C1 segment of cervical spinal cord (tissue), 14 donors: Measurements from ENCODE around the gene PTGR2.
A peak's percentile ranks its signal among the peaks of the same experiment; 100 is the strongest.
"Not testable (repeated sequence)": the region's sequence is repeated elsewhere in the genome, so short reads cannot be mapped to it uniquely, and the experiment has no call there.

Experiments
- DNase-seq, 14 donors: peaks; one replicate each; lab custom pipeline; 2025; lab: John Stamatoyannopoulos, UW

The PTGR2 gene

DNA sequence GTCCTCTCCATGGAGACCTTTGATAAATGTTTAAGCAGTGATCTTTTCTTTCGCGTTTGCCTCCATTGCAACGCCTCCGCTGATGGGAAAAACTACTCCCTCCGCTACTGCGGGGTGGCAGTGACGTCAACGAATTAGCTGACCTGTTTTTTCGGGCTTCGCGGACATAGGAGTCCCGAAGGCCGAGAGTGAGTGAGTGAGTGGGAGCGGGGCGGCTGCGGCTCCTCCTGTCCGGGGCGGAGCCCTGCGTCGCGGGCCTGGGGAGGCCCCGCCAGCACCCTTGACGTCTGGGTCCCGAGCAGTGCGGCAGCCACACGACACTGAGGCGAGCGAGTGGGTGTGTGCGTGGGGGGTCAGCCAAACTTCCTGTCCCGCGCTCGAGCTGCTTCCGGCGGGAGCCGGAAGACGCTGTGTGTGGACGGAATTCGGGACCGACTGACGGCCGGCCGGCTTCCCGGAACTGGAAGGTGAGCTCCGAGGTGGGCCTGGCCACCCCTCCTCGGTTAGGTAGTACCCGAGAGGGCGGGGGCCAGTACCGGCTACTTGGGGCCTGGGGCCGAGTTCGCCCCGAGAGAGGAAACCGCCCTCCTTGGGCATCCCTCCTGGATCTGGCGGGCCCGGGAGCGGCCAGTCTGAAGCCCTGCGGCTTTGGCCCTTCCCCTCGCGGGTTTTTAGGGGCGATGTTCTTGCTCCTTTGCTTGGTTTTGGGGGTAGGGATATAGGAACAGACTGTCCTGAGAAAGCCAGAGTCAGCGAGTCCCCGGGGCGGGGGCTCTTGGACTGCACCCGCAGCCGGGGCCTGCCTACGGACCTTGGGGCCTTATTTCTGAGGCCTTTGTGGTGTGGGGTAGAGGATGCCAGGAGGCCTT is 35.1 kb downstream of the PTGR2 start, which contains the start of gene ZNF410:
ZNF410 (plus strand) TSS at position 411 of the 869 bp plus-strand sequence. CDS start 5,317 bp downstream, outside the sequence.
- DNase-seq = peak; percentile 51 to 94 (median 83)

DNA sequence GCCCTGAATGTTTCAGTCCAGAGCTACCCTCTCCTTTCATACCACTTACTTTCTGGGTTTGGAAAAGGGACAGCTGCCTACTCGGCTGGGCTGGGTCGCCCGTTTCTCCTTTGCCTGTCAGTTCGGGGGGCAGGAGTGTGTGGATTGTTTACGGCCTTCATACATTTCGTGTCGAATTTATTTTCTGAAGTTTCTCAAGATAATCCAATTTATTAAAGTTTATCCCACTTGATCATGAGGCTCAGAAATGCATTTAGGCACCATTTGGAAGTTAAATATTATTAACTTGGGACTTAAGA is 35.6 kb downstream of the PTGR2 start:
- DNase-seq = no peak

DNA sequence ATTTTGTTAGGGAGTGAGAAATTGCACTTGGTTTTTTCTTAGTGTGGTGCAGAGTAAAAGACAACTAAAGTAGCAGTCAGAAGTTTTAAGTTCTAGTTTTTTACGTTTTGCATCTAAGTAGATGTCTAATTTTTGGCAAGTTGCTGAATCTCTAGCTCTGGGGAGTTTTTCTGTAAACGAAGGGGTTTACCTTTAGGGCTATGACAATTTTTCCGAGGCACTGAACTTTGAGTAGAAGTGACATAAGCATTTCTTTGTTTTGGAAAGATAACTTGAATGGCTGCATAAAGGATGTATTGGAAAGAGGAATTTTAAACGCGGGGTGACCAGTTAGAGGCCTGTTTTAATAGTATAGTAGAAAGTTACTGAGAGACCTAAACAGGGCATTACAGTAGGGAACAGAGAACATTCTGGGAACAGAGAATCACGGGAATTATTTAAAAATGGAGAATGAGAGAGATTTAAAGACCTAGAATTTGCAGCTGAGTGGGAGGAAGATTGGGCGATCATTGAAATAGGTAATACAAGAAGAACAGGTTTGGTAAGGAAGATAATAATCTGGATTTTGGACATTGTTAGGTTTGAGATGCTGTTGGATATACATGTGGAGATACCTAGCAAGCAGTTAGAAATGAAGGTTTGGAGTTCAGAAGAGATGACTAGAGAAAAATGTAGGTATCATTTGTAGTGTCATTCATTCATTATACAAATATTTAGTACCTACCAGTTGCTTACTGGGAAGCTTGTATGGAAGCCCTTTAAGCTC is 36.2 kb downstream of the PTGR2 start:
- DNase-seq = no peak

DNA sequence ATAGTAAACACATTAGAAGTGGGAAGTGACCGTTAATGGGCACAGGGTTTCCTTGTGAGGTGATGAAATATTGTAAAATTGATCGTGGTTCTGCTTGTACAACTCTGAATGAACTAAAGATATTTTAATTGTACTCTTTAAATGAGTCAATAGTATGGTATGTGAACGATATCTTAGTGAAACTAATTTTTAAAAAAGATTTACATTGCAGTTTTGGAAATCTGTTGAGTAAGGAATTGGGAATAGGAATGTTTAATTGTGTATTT is 36.8 kb downstream of the PTGR2 start:
- DNase-seq = no peak

DNA sequence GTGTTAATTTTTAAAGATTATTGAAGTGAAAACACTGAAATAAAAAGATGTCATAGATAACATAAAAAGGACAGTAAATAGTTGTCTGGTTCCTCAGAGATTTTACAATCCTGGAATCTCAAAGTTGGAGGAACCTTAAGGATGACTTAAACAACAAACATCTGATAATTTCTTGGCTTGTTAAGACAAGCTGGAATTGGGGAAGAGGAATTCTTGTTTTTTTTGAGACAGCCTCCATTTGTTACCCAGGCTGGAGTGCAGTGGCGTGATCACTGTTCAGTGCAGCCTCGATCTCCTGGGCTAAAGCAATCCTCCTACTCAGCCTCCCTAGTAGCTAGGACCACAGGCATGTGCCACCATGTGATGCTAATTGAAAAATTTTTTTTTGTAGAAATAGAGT is 37.3 kb downstream of the PTGR2 start:
- DNase-seq = no peak

DNA sequence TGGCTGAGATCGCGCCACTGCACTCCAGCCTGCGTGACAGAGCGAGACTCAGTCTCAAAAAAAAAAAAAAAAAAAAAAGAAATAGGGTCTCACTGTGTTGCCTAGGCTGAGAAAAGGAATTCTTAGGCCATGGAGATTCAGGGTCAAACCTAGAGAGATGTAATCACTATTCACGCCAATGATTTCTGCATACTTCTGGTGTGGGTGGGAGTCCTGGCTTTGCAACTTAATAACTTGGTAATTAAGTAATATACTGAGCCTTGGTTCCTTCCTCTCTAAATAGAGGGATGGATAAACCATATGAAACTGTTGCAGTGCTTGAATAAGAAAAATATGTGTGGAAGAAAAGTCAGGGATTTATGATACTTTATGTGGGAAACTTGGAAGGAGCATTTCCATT is 37.7 kb downstream of the PTGR2 start:
- no peak for DNase-seq

DNA sequence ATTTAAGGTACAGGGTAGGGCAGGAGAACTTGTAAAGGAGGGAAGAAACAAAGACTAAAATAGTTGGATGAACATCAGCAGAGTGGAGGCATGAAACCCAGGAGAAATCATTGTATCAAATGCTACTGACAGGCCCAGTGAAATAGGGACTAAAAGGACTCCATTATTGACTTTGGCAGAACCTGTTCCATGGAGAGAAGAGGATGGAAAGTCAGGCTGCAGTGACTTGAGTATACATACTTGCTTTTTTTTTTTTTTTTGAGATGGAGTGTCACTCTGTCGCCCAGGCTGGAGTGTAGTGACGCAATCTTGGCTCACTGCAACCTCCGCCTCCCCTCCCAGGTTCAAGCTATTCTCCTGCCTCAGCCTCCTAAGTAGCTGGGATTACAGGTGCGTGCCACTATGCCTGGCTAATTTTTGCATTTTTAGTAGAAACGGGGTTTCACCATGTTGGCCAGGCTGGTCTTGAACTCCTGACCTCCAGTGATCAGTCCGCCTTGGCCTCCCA is 42.6 kb downstream of the PTGR2 start:
- DNase-seq = not testable (repeated sequence)

DNA sequence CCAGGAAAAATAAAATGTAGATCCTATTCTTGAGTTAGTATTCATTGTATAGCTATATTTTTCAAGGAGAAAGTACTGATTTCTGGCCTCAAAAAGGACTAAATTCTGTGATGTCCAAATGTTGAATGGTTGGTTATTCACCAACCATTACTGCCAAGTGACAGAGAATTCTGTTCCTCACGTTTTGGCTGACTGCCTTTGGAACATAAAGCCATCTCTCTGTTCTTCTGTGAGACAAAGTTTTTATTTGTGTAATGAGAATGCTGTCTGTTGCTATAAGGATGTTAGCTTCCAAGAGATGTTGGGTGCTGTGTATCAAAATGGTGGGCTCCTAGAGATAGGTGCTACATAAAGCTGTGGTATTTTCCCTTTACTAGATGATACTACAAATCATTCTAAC is 44.3 kb downstream of the PTGR2 start:
- DNase-seq = peak in 2 of 14 donors; percentile 0

DNA sequence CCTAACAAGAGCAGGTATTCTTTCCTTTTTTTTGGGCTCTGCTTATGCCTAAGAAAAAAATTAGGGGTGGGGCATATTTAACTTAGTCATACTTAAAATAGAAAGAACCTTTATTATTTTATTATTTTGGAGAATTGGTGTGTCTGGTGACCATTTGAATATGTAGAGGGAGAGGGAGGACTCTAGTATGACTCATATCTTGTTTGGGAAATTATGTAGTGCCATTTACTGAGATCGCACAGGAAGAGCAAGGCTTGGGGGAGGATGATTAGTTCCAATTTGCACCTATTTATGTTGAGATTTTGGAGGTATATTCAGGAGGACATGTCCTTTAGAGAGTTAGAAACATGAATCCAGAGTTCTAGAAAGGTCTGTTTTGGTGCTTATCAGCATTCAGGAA is 44.9 kb downstream of the PTGR2 start:
- no peak for DNase-seq

DNA sequence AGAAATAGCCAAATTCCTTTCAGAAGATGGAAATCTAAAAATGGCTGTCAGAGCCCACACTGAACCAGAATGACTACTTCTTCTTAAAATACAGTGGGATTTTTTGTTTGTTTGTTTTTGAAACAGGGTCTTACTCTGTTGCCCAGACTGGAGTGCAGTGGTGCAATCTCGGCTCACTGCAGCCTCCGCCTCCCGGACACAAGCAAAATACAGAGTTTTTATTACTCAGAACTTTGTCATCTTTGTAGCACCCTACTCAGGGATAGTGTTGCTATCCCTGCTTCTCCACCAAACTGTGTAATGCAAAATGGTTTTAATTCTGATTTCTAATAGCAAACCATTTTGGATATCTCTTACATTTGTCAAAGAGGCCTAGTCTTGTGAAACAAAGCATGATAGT is 51.4 kb downstream of the PTGR2 start:
- no peak for DNase-seq

DNA sequence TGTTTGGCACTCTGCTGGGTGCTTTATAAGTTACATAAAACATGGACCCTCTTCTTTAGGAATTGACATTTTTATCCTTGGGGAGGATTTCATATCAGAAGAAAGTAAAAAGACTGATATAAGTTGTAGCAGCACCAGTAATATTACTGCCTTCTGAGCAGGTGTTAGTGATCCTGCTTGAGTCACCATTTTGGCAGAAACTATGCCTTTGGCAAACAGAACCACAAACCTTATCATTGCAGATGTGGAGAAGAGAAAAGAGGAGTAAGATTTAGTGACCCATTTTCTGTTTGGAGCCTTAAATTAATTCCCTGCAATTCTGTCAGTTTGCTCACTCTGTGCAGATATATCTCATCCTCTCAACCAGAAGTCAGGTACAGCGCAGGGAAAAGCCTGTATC is 58.0 kb downstream of the PTGR2 start:
- no peak for DNase-seq

DNA sequence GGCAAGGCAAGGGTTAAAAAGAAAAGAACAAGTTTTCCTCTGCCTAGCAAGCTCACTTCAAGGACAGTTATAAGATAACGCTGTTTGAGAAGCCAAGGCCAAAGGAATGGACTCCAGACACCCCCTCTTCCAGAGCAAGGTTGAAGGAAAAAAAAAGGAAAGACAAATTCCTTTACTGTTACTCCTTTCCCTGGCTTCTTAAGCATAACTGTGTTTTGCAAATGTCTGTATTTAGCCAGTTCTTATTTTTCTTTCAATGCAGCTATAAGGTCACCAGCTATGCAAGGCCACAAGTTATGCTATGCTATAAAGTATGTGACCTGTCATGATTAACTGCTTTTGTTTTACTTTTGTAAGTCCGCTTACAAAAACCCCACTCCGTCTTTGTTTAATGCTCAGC is 61.6 kb downstream of the PTGR2 start:
- DNase-seq = no peak

DNA sequence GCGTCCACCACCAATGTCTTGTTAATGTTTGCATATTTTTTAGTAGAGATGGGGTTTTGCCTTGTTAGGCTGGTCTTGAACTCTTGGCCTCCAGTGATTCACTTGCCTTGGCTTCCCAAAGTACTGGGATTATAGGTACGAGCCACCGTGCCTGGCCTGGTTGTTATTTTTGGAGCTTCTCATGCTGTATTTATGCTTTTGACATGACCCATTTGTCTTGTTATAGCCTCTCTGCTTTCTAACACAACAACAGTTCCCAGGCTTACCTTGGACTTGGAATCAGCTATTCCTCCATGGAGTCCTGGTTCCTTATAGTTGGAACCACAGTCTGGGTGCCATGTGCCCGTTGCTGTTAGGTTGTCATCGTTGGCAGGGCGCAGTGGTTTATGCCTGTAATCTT is 64.7 kb downstream of the PTGR2 start:
- no peak for DNase-seq

DNA sequence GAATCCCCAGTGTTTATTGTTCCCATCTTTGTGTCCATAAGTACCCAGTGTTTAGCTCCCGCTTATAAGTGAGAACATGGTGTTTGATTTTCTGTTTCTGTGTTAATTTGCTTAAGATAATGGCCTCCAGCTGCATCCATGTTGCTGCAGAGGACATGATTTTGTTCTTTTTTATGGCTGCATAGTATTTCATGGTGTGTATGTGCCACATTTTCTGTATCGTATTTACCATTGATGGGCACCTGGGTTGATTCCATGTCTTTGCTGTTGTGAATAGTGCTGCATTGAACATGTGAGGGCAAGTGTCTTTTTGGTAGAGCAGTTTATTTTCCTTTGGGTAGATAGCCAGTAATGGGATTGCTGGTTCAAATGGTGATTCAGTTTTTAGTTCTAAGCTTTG is 67.8 kb downstream of the PTGR2 start:
- not testable (repeated sequence) for DNase-seq

DNA sequence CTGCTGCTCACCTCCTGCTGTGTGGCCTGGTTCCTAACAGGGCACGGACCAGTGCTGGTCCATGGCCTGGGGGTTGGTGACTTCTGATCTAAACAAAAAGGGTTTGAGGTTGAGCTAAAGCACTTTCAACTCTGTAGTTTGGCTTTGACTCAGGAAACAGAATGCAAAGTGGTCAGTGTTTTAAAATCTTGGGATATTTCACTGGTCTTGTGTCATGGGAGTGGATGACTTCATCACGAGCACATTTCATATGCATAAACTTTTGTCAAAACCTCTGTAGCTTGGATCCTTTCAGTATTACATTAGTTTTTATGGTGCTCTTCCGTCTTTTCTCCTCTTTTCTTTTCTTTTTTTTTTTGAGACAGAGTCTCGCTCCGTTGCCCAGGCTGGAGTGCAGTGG is 72.7 kb downstream of the PTGR2 start:
- no peak for DNase-seq
